Activated CD8-positive, alpha-beta memory T cell treated with anti-CD3 and anti-CD28 coated beads, Interleukin-2, amount 50 U/mL, for 24 hours (primary cell): ENCODE results near the gene C12orf75.
"Not testable (repeated sequence)": the region's sequence is repeated elsewhere in the genome, so short reads cannot be mapped to it uniquely, and the experiment has no call there.

Experiments used
- DNase-seq: peaks from one replicate; pipeline ENCODE4 v3.0.0-alpha.2; 2020; ENCODE audit errors: extremely low read depth

The C12orf75 gene

DNA sequence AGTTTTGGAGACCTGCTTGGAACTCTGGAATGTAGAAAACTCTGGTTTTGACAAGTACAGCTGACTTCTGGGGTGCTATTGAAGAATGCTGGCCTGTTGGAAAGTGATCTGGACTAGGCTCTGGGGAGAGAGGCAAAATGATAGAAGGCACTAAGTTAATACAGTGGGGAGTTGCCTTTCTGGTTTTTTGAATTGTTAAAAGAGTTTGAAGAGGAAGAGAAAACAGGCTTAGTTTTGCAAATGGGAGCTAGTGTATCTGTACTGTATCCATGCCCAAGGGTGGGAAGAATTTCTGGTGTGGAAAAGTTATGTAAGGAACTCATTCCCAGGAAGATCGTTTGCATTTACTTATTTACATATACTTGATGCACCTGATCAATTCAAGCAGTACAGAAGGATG is 43.8 kb downstream of the C12orf75 start:
- no peak for DNase-seq

GRCh38 chr12:105377077-105377476 is 46.6 kb downstream of the C12orf75 start:
- no peak for DNase-seq

DNA sequence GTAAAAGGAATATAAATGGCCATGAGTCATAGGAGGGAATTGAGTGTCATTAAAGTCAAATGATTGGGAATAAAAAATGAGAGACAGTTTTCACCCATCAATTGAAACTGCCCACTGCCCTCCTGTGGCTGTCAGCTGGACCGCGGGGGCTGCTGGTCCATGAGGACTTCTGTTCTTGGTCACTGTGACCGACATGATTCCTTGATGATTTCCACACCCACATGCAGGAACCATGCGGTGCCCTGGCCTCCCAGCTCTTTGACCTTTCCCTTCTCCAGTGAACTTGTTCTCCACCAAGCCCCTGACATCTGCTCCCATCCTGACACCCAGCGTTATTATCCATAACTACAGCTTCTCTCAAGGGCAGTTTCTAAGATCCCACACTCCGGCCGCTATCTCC is 48.4 kb downstream of the C12orf75 start:
- no peak for DNase-seq

DNA sequence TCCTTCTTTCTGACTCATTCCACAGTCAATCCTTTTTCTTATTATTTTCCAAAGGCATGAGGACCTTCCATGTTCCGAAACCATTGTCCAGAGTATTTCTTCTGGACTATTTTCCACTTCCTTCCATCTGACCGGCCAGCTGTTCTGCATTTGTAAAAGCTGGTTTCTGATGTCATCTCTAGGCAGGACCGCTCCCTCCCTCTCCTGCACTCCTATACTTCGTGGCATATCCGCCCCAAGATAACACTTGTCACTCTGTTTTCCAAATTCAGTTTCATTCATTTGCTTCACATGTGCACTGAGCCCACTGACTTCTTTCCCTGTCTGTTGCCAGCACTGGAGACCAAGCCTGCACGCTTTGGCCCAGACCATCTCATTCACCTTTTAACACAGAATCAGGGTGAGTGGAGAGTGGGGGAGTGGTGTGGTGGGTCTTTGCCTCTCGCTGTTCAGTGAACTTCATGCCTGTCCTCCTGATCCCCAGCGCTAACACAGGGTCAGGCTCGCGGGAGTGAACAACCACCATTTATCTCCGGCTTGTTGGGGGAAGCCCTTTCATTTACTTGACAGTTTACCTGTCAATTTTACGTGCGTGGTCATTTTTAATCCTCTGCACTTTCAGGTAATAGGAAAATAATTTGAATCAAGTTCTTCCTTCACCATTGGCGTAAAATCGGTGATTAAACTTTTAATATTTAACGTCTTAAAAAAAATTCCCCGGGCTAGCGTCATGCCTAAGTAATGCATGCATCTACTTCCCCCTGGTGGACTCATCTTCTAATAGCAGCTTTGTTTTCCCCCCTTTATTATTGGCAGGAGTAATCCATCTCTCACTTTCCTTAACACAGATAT is 52.5 kb downstream of the C12orf75 start:
- DNase-seq = no peak

- no peak for DNase-seq
These were observed 53.7 kb downstream of the C12orf75 start for GRCh38 chr12:105384220-105384619.

- no peak for DNase-seq
These were observed 54.5 kb downstream of the C12orf75 start for GRCh38 chr12:105384916-105385535.

DNA sequence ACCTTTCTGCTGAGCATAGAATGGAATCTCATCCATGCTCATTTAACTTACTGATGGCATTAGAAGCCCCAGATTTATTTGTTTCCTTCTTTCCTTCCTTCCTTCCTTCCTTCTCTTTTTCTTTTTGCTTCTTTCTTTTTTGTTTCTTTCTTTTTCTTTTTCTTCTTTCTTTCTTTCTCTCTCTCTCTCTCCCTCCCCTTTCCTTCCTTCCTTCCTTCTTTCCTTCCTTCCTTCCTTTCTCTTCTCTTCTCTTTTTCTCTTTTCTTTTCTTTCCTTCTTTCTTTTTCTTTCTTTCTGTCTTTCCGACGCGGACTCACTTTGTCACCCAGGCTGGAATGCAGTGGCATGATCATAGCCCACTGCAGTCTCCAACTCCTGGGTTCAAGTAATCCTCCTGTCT is 55.9 kb downstream of the C12orf75 start:
- DNase-seq = no peak

- no peak for DNase-seq
These were observed 60.7 kb downstream of the C12orf75 start for GRCh38 chr12:105391231-105391630.

DNA sequence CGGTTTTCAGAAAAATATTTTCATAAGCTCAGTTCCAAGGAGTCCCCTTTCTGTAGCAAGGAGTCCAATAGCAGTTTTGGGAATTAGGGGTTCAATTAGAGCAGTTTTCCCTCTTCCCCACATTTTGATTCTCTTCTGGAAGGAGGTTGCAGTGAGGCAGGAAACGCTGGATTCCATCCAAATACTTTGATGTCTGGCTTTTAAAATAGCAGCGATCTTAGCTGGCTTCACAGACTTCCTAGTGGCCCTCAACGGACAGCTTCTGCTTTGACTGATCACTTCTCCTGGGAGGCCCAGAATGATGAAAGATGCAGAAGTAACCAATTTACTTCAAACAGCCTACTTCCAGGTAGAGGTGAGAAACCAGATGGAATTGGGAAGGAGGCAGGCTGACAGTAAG is 63.1 kb downstream of the C12orf75 start:
- no peak for DNase-seq

GRCh38 chr12:105396024-105396423 is 65.5 kb downstream of the C12orf75 start:
- no peak for DNase-seq

GRCh38 chr12:105396983-105397382 is 66.5 kb downstream of the C12orf75 start:
- no peak for DNase-seq

DNA sequence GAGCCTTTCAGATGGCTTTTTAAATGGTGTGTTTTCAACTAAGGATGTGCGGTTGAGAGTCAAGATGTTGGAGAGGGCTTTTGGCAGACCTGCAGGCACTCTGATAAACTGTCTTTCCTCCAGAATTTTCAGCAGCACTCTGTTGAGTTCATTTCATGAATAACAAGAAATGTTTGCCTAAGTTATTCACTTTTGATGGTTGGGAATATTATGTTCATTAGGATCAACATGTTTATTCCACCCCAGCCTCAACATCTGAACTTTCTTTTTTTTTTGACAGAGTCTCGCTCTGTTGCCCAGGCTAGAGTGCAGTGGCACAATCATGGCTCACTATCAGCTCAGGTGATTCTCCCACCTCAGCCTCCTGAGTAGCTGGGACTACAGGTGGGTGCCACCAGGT is 68.4 kb downstream of the C12orf75 start:
- DNase-seq = no peak

- no peak for DNase-seq
These were observed 69.1 kb downstream of the C12orf75 start for GRCh38 chr12:105399428-105400081.

DNA sequence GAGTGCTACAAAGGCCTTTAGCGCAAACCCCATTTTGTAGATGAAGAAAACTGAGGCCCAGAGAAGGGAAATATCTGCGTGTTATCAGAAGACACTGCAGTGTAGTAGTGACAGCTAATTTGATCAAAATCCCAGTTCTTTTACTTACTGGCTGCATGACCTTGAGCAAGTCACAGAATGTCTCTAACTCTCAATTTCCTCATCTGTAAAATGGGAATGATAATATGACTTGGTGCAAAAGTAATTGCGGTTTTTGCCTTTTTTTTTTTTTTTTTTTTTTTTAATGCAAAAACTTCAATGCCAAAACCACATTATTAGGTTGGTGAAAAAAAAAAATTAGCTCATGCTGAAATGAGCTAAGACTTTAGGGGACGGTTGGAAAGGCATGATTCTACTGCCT is 69.7 kb downstream of the C12orf75 start:
- DNase-seq = no peak

DNA sequence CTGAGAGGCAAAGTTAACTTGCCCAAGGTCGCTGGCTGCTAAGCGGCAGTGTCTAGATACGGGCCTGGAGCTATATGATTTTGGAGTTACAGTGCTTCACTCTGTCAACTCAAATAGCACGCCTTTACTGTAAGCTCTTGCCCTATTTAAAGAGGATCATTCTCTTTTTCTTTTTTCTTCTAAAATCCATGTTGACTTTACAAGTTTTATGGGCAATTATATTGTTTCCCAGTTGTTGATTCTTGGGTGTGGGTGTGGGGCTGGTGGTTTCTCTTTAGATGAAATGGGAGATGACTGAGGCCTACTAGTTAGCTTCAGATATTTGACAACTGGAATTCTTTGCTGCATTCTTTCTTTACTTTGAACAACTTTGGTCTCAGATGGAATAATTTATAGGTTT is 70.7 kb downstream of the C12orf75 start:
- DNase-seq = no peak

- DNase-seq = no peak
These were observed 71.9 kb downstream of the C12orf75 start for GRCh38 chr12:105402366-105402765.

DNA sequence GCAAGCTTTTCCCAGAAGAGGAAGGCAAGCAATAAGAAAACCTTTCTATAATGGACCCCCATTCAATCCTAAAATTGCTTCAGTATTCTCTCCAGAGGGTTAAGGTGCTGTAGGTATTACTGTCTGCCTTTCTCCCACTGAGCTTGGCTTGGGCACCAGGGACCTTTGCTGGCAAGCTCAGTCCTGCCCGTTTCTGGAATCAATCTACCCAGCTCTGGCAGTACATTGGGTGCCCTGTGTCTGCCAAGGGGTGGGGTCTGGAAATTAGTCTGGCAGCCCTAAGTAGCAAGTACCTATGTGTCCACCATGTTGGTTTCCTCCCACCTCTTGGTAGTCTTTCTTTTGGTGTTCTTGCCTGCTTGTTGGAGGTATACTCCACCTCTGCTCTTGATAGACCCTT is 72.6 kb downstream of the C12orf75 start:
- no peak for DNase-seq

DNA sequence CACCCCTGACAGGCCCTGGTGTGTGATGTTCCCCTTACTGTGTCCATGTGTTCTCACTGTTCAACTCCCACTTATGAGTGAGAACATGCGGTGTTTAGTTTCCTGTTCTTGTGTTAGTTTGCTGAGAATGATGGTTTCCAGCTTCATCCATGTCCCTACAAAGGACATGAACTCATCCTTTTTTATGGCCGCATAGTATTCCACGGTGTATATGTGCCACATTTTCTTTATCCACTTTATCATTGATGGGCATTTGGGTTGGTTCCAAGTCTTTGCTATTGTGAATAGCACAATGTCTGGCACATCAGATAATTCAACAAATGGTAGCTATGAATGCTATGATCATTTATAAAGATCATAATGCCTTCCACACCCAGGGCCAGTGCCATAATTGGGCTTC is 73.6 kb downstream of the C12orf75 start:
- DNase-seq = not testable (repeated sequence)

- DNase-seq = no peak
These were observed 76.0 kb downstream of the C12orf75 start for GRCh38 chr12:105406497-105406896.

DNA sequence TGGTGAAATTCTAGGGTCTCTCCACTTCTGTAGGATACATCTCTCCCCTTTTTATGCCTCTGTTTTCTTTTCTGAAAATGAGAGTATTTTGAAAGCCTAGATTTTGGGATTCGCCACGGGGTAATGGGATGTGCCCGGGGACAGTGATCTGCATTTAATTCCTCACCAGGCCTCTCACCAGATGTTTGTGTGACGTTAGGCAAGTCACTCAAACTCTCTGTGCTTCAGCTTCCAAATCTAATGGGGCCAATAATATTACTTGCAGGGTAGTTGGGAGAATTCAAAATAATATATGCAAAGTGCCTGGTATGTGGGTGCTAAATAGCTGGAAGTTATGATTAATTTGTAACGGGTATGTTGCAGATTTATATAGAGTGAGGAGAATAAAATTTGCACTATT is 78.8 kb downstream of the C12orf75 start:
- no peak for DNase-seq

- DNase-seq = no peak
These were observed 79.4 kb downstream of the C12orf75 start for GRCh38 chr12:105409801-105410471.

- DNase-seq = no peak
These were observed 83.5 kb downstream of the C12orf75 start for GRCh38 chr12:105413911-105414487.
